BJ (cell line): ENCODE data around the gene BRWD1. TPM values are rescaled to one million over a fixed set of nuclear protein-coding genes. Genes with fewer than 3 reads are reported as not detected.

ENCODE experiments used
- CTCF ChIA-PET: fragments of 350-600 bp; formaldehyde crosslinking; extraction: SDS; loops from one replicate; lab custom pipeline; 2021; ENCODE audit warnings: antibody characterized with exemption, inconsistent platforms; lab: Yijun Ruan, JAX
- POLR2A ChIA-PET: fragments of 300-600 bp; sonication (Branson Sonifier 250); formaldehyde crosslinking; extraction: SDS; loops from one replicate; lab custom pipeline; 2021; ENCODE audit warnings: antibody characterized with exemption; lab: Charles Lee
- DNase-seq: peaks from one replicate; pipeline ENCODE4 v3.0.0-alpha.2; 2011; ENCODE audit warnings: low read depth
- H3K27me3 ChIP-seq: 2 replicates; pipeline ENCODE4 v1.6.0; 2011; ENCODE audit warnings: low read length; ENCODE audit not compliant: control insufficient read depth, insufficient read depth
- H3K36me3 ChIP-seq: 2 replicates; pipeline ENCODE4 v1.5.1; 2011; ENCODE audit warnings: low read length; ENCODE audit not compliant: control insufficient read depth, insufficient read depth
- H3K4me3 ChIP-seq: 2 replicates; pipeline ENCODE4 v1.5.1; 2011; ENCODE audit warnings: low read depth, mild to moderate bottlenecking, control low read depth, low read length
- CTCF ChIP-seq: IDR thresholded peaks from 2 replicates; pipeline ENCODE4 v1.5.1; 2011; ENCODE audit warnings: low read depth, mild to moderate bottlenecking, control low read depth, inconsistent platforms, low read length, moderate library complexity; ENCODE audit not compliant: insufficient read depth
- polyA plus RNA-seq: library from polyadenylated mRNA; depleted of rRNA; stranded (reverse); fragments of >200 nt; gene quantifications from 2 replicates; pipeline ENCODE4 v1.2.3, GENCODE V29; 2011

The BRWD1 gene
- polyA plus RNA-seq, 1 experiment: 5.9 TPM

- TF ChIP-seq CTCF: no peak
- H3K27me3 ChIP-seq: peaks cover 1% of the 10 kb centered on the region
- DNase-seq: no peak
- no peaks in the 10 kb centered on the region for H3K36me3 ChIP-seq
- no peak overlapping the region for H3K4me3 ChIP-seq
- CTCF ChIA-PET: no interaction called here
- POLR2A ChIA-PET: no interaction called here
These were observed 157.4 kb downstream of the BRWD1 start for GRCh38 chr21:39156024-39156423.

- ChIA-PET POLR2A (no interaction called here), CTCF (no interaction called here)
- no peaks in the 10 kb centered on the region for H3K36me3 ChIP-seq
- no peak for TF ChIP-seq CTCF
- H3K4me3 ChIP-seq: no peak overlapping the region
- H3K27me3 ChIP-seq: peaks cover 3% of the 10 kb centered on the region
- no peak for DNase-seq
These were observed 157.9 kb downstream of the BRWD1 start for GRCh38 chr21:39155578-39155977.

- Histone ChIP-seq H3K36me3 (no peaks in the 10 kb centered on the region), H3K27me3 (peaks cover 8% of the 10 kb centered on the region), H3K4me3 (no peak overlapping the region)
- no peak for TF ChIP-seq CTCF
- POLR2A ChIA-PET: no interaction called here
- DNase-seq: no peak
- CTCF ChIA-PET: interaction anchor here (0.9 to 1.1 kb wide), 3 partner anchors 12 to 18 kb away, joined by 3 to 4 read pairs (median 3); no protein-coding TSS in a partner anchor
These were observed 159.6 kb downstream of the BRWD1 start for GRCh38 chr21:39153842-39154241.

DNA sequence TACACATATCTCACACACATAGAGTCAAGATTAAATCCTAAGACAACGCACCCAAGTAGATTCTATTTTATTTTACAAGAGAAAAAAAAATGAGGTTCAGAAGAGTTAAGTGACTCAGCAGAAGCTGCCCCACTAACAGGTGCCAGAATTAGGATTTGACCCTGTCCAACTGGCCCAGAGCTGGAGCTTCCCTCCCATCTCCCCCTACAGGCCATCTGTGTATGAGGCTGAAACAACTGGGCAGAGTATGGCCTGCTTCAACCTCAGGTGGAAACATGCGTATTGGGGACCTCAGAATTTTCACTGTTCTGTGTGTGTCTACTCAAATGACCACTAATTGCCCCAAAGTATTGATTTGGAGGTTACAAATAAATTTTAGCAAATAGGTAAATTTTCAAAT is 160.1 kb downstream of the BRWD1 start:
- CTCF ChIA-PET: interaction anchor here (0.9 to 1.1 kb wide), 3 partner anchors 12 to 19 kb away, joined by 3 to 4 read pairs (median 3); no protein-coding TSS in a partner anchor
- no peak for DNase-seq

DNA sequence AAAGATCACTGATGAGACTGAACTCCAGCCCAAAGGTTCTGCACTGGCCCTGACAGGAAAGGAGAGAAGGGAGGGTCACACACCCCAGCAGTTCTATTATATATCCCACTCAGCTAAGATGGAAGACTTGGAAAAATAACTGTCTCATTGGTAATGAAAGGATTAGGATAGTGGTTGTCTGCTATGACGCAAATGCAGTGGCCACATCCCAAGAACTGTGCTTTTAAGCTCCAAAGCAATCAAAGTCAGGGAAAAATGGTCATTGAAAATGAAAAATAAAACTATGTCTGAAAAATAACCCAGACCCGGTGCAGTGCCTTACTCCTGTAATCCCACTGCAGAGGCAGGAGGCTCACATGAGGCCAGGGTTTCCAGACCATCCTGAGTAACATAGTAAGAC is 161.2 kb downstream of the BRWD1 start:
- H3K27me3 ChIP-seq: peaks cover 8% of the 10 kb centered on the region
- TF ChIP-seq CTCF: no peak
- no peak overlapping the region for H3K4me3 ChIP-seq
- CTCF ChIA-PET: no interaction called here
- no peak for DNase-seq
- POLR2A ChIA-PET: no interaction called here
- H3K36me3 ChIP-seq: no peaks in the 10 kb centered on the region

More for the DNA sequence above, 160.1 kb downstream of the BRWD1 start:
- POLR2A ChIA-PET: no interaction called here
- TF ChIP-seq CTCF: peak; percentile 46
- H3K4me3 ChIP-seq: no peak overlapping the region
- H3K27me3 ChIP-seq: peaks cover 8% of the 10 kb centered on the region
- H3K36me3 ChIP-seq: no peaks in the 10 kb centered on the region
